Activated T-cell treated with anti-CD3 and anti-CD28 coated beads, Interleukin-2, amount 50 U/mL, for 72 hours (primary cell): ENCODE measurements around the gene PRPSAP1. TPM values are rescaled to one million over a fixed set of nuclear protein-coding genes. Genes with fewer than 3 reads are reported as not detected.
A peak's percentile ranks its signal among the peaks of the same experiment; 100 is the strongest.
"Not testable (repeated sequence)": the region's sequence is repeated elsewhere in the genome, so short reads cannot be mapped to it uniquely, and the experiment has no call there.

Experiments
- ATAC-seq, 2 donors: fragments of 150-1000 bp; cut with Tn5 transposase; replicated peaks in 1 of 2; 2 replicates each; pipeline ENCODE4 v1.10.0; 2021; ENCODE audit warnings: moderate library complexity in 2 of 2, mild to moderate bottlenecking in 1 of 2
- DNase-seq, 2 donors: peaks; one replicate each; pipeline ENCODE4 v3.0.0; 2021 to 2022; ENCODE audit warnings: mixed read lengths in 1 of 2
- H3K27ac Mint-ChIP-seq: one replicate; pipeline ENCODE4 v1.8.0; 2022; ENCODE audit warnings: mild to moderate bottlenecking, moderate library complexity, mixed read lengths
- H3K27me3 Mint-ChIP-seq: one replicate; pipeline ENCODE4 v1.8.0; 2022; ENCODE audit warnings: low read depth, mixed read lengths
- H3K36me3 Mint-ChIP-seq, 2 donors: one replicate each; pipeline ENCODE4 v1.8.0; 2022; ENCODE audit warnings: mixed read lengths in 2 of 2, mild to moderate bottlenecking in 1 of 2; ENCODE audit not compliant: insufficient read depth in 2 of 2
- H3K4me1 Mint-ChIP-seq: one replicate; pipeline ENCODE4 v1.8.0; 2022; ENCODE audit warnings: low read depth, mixed read lengths
- H3K4me3 Mint-ChIP-seq, 2 donors: one replicate each; pipeline ENCODE4 v1.8.0; 2022; ENCODE audit warnings: mild to moderate bottlenecking in 2 of 2, mixed read lengths in 2 of 2, moderate library complexity in 2 of 2
- H3K9me3 Mint-ChIP-seq, 2 donors: one replicate each; pipeline ENCODE4 v1.8.0; 2022; ENCODE audit warnings: mixed read lengths in 2 of 2
- total RNA-seq, 2 donors: library from RNA; stranded (reverse); gene quantifications; one replicate each; pipeline ENCODE4 v1.2.3, GENCODE V29; 2022

Gene PRPSAP1
- total RNA-seq, 2 donors from 2014 or later, result 46.4 to 52.6 TPM

GRCh38 chr17:76360461-76360860 lies 6.7 kb upstream of the PRPSAP1 start:
- Mint-ChIP-seq H3K4me3 (no peak overlapping the region), H3K36me3 (no peaks in the 10 kb centered on the region), H3K9me3 (no peaks in the 10 kb centered on the region), H3K27ac (no peak overlapping the region), H3K4me1 (no peaks in the 10 kb centered on the region), H3K27me3 (no peaks in the 10 kb centered on the region)
- DNase-seq (no peak), ATAC-seq (no peak)

GRCh38 chr17:76359776-76360175 lies 6.1 kb upstream of the PRPSAP1 start:
- not testable (repeated sequence) for H3K27ac Mint-ChIP-seq, H3K4me1 Mint-ChIP-seq, H3K4me3 Mint-ChIP-seq, H3K36me3 Mint-ChIP-seq, DNase-seq, ATAC-seq, H3K9me3 Mint-ChIP-seq, H3K27me3 Mint-ChIP-seq

GRCh38 chr17:76359375-76359774 lies 5.7 kb upstream of the PRPSAP1 start:
- Mint-ChIP-seq H3K4me1 (peaks cover 6% of the 10 kb centered on the region), H3K27ac (no peak overlapping the region), H3K36me3 (no peaks in the 10 kb centered on the region), H3K4me3 (no peak overlapping the region), H3K9me3 (no peaks in the 10 kb centered on the region), H3K27me3 (no peaks in the 10 kb centered on the region)
- no peak for ATAC-seq
- DNase-seq, result no peak

DNA sequence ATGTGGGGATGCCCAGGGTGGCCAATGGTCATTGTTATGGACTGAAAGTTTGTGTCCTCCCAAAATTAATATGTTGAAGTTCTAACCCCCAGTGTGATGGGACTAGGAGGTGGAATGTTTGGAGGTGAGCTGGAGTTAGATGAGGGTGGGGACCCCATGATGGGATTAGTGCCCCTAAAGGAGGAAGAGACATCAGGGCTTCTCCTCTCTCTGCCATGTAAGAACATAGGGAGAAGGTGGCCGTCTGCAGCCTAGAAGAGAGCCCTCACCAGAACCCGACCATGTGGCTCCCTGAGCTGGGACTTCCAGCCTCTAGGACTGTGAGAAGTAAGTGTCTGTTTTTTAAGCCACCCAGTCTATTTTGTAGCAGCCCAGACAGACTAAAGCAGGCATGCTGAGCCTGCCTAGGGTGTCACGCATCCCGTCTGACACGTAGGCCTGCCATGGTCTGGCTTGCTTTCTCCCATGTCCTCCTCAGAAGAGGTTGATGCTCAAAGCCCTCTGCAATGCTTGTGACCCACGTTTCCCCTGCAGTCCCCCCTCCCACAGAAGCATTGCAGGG lies 4.0 kb upstream of the PRPSAP1 start:
- peaks cover 9% of the 10 kb centered on the region for H3K4me1 Mint-ChIP-seq
- H3K36me3 Mint-ChIP-seq, result no peaks in the 10 kb centered on the region
- H3K27me3 Mint-ChIP-seq, result no peaks in the 10 kb centered on the region
- no peaks in the 10 kb centered on the region for H3K9me3 Mint-ChIP-seq
- H3K27ac Mint-ChIP-seq, result no peak overlapping the region
- DNase-seq, result no peak
- H3K4me3 Mint-ChIP-seq, result no peak overlapping the region
- ATAC-seq, result no peak

GRCh38 chr17:76356803-76357456 lies 3.2 kb upstream of the PRPSAP1 start:
- Mint-ChIP-seq H3K9me3 (no peaks in the 10 kb centered on the region), H3K4me3 (no peak overlapping the region), H3K36me3 (no peaks in the 10 kb centered on the region), H3K27ac (no peak overlapping the region), H3K27me3 (no peaks in the 10 kb centered on the region), H3K4me1 (peaks cover 17% of the 10 kb centered on the region)
- no peak for DNase-seq
- ATAC-seq, result no peak

- Mint-ChIP-seq H3K9me3 (no peaks in the 10 kb centered on the region), H3K27me3 (no peaks in the 10 kb centered on the region), H3K36me3 (peaks cover 0 to 2% of the 10 kb centered on the region in 2 donors), H3K4me1 (peaks cover 25% of the 10 kb centered on the region), H3K27ac (no peak overlapping the region), H3K4me3 (peak overlapping the region; percentile 87 to 90)
- DNase-seq (peak in 1 of 2 donors; percentile 8), ATAC-seq (no peak)
Observed at GRCh38 chr17:76354747-76355310, 1.1 kb upstream of the PRPSAP1 start.

- H3K27me3 Mint-ChIP-seq, result no peaks in the 10 kb centered on the region
- DNase-seq, result no peak
- peak in 1 of 2 donors; percentile 2 for ATAC-seq
- peaks cover 25% of the 10 kb centered on the region for H3K4me1 Mint-ChIP-seq
- H3K27ac Mint-ChIP-seq, result peak overlapping the region; percentile 95
- H3K9me3 Mint-ChIP-seq, result no peaks in the 10 kb centered on the region
- H3K4me3 Mint-ChIP-seq, result peak overlapping the region; percentile 87 to 90
- H3K36me3 Mint-ChIP-seq, result peaks cover 0 to 2% of the 10 kb centered on the region in 2 donors
Observed at GRCh38 chr17:76354317-76354729, 607 bp upstream of the PRPSAP1 start.

DNA sequence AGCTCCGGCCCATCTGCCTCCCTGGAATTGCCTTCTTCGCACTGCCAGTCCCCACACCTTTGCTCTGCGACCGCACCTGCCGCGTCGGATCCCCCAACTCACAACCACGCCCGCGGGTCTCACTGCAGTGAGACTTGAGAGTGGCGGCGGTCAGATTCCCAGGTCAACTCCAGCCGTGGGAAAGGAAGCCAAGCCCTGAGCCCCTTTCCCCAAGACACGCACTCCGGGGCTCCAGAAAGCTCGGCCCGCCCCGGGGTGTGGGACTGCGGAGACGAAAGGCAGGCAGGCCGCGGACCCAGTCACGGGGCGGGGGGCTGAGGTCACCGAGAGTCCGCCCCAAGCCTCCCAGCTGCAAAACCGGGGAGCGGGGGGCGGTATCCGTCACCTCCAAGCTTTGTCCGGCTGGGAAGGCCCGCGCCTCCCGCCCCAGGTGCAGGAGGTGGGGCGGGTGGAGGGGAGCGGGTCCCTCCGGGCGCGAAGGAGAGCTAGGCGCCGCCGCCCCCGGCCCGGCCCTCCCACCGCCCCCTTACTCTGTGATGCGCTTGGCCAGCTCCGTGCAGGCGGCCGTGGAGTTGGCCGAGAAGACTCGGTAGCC lies 615 bp downstream of the PRPSAP1 start:
- H3K4me1 Mint-ChIP-seq, result peaks cover 25% of the 10 kb centered on the region
- peak overlapping the region; percentile 87 to 90 for H3K4me3 Mint-ChIP-seq
- H3K9me3 Mint-ChIP-seq, result no peaks in the 10 kb centered on the region
- ATAC-seq (peak; percentile 10 to 20), DNase-seq (peak; percentile 39 to 49)
- no peaks in the 10 kb centered on the region for H3K27me3 Mint-ChIP-seq
- no peak overlapping the region for H3K27ac Mint-ChIP-seq
- peaks cover 0 to 2% of the 10 kb centered on the region in 2 donors for H3K36me3 Mint-ChIP-seq

GRCh38 chr17:76351526-76352071 lies 2.1 kb downstream of the PRPSAP1 start:
- Mint-ChIP-seq H3K27me3 (no peaks in the 10 kb centered on the region), H3K27ac (peak overlapping the region; percentile 10), H3K36me3 (peaks cover 3 to 12% of the 10 kb centered on the region in 2 donors), H3K4me3 (peak overlapping the region; percentile 65 to 87), H3K9me3 (no peaks in the 10 kb centered on the region), H3K4me1 (peaks cover 25% of the 10 kb centered on the region)
- DNase-seq (no peak), ATAC-seq (no peak)

GRCh38 chr17:76350463-76350862 lies 3.3 kb downstream of the PRPSAP1 start:
- Mint-ChIP-seq H3K27me3 (no peaks in the 10 kb centered on the region), H3K27ac (no peak overlapping the region), H3K36me3 (peaks cover 3 to 12% of the 10 kb centered on the region in 2 donors), H3K4me1 (peaks cover 25% of the 10 kb centered on the region), H3K9me3 (no peaks in the 10 kb centered on the region), H3K4me3 (no peak overlapping the region)
- ATAC-seq (no peak), DNase-seq (no peak)

DNA sequence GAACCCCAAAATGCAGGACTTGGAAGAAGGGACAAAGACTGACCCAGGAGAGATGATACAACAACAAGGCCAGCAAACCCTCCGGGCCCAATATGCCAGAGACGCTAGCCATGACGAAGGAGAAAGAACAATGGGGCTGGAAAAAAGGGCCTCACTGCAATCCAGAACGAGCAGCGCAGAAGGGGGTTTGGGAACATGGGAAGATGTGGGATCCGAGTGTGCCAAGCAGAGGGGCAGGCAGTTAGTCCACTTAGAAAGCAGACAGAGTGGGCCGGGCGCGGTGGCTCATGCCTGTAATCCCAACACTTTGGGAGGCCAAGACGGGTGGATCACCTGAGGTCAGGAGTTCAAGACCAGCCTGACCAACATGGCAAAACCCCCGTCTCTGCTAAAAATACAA lies 6.8 kb downstream of the PRPSAP1 start:
- H3K9me3 Mint-ChIP-seq, H3K4me1 Mint-ChIP-seq, ATAC-seq, H3K27me3 Mint-ChIP-seq, H3K27ac Mint-ChIP-seq, H3K4me3 Mint-ChIP-seq, DNase-seq: not testable (repeated sequence)
- peaks cover 3 to 15% of the 10 kb centered on the region in 2 donors for H3K36me3 Mint-ChIP-seq

DNA sequence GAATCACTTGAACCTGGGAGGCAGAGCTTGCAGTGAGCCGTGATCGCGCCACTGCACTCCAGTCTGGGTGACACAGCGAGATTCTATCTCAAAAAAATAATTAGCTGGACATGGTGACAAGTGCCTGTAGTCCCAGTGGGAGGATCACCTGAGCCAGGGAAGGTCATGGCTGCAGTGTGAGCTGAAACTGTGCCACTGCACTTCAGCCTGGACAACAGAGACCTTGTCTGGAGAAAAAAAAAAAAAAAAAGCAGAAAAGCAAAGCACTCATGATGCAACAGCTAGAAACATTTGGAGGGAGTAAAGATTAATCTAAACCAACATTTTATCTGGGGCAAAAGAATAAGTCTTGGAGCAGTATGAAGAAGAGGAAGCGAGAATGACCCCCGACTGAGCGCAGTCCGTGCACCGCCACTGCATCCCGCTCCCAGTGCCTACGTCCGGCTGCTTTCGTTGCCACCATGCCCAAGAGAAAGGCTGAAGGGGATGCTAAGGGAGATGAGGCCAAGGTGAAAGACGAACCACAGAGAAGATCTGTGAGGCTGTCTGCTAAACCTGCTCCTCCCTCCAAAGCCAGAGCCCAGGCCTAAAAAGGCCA lies 8.2 kb downstream of the PRPSAP1 start:
- ATAC-seq, result no peak
- DNase-seq, result no peak
- H3K27me3 Mint-ChIP-seq, result no peaks in the 10 kb centered on the region
- H3K36me3 Mint-ChIP-seq, result peaks cover 3 to 15% of the 10 kb centered on the region in 2 donors
- no peaks in the 10 kb centered on the region for H3K9me3 Mint-ChIP-seq
- peak overlapping the region; percentile 67 for H3K27ac Mint-ChIP-seq
- H3K4me1 Mint-ChIP-seq, result no peaks in the 10 kb centered on the region
- H3K4me3 Mint-ChIP-seq, result no peak overlapping the region

GRCh38 chr17:76343106-76343505 lies 10.6 kb downstream of the PRPSAP1 start:
- Mint-ChIP-seq H3K27me3 (no peaks in the 10 kb centered on the region), H3K9me3 (no peaks in the 10 kb centered on the region), H3K4me3 (no peak overlapping the region), H3K27ac (no peak overlapping the region), H3K4me1 (no peaks in the 10 kb centered on the region), H3K36me3 (peaks cover 3 to 15% of the 10 kb centered on the region in 2 donors)
- DNase-seq (no peak), ATAC-seq (no peak)
